ENCODE results near the gene CARD10. TPM values are rescaled to one million over a fixed set of nuclear protein-coding genes. Genes with fewer than 3 reads are reported as not detected.

Gene CARD10
- total RNA-seq: 10 to 100 TPM in 2 of 4 donors, 1 to 10 TPM in 2; 4.0 to 14.0 (median 9.9) TPM

- TF ChIP-seq POLR2A (IDR thresholded peaks at IDR 0.05): no peak
- TF ChIP-seq CTCF (IDR thresholded peaks at IDR 0.05): no peak
- TF ChIP-seq EP300 (IDR thresholded peaks at IDR 0.05): no peak
- no peak for TF ChIP-seq POLR2AphosphoS5 (IDR thresholded peaks at IDR 0.05)
- peak; percentile 63 for ATAC-seq
- Histone ChIP-seq H3K27ac (peak within 1 kb of the TSS in 3 of 4 donors; percentile 57 to 77 (median 70)), H3K4me3 (peak within 1 kb of the TSS; percentile 26 to 61), H3K36me3 (peaks cover 0 to 6% of the 10 kb centered on the region in 2 donors), H3K27me3 (peaks cover 90% of the 10 kb centered on the region), H3K9me3 (no peaks in the 10 kb centered on the region), H3K4me1 (peaks cover 0 to 19% (median 2%) of the 10 kb centered on the region in 3 donors)
- WGBS, 2 donors (ENCODE audit: low coverage in 1 of 2): 27 to 45% methylated on average over 3 to 7 of the region's 99 CpGs
These were observed at the start of gene CARD10 for GRCh38 chr22:37519268-37520195. CARD10 (minus strand) TSS chr22:37519415; CDS start chr22:37519200, 215 bp downstream.

GRCh38 chr22:37568448-37569008 is 49.3 kb upstream of the CARD10 start:
- no peak for ATAC-seq
- Histone ChIP-seq H3K4me3 (no peak overlapping the region), H3K9me3 (no peaks in the 10 kb centered on the region), H3K27me3 (peaks cover 25% of the 10 kb centered on the region), H3K4me1 (peaks cover 0 to 69% (median 32%) of the 10 kb centered on the region in 3 donors), H3K27ac (no peak overlapping the region), H3K36me3 (peaks cover 0 to 29% of the 10 kb centered on the region in 2 donors)
- TF ChIP-seq POLR2A (IDR thresholded peaks at IDR 0.05): no peak
- TF ChIP-seq EP300 (IDR thresholded peaks at IDR 0.05): no peak
- TF ChIP-seq CTCF (IDR thresholded peaks at IDR 0.05): no peak
- no peak for TF ChIP-seq POLR2AphosphoS5 (IDR thresholded peaks at IDR 0.05)
- WGBS, 2 donors (ENCODE audit: low coverage in 1 of 2): 100% methylated on average over 1 of the region's 14 CpGs; no CpG with 5 or more reads in 1 of the 2 donors

GRCh38 chr22:37568012-37568411 is 48.8 kb upstream of the CARD10 start:
- Histone ChIP-seq H3K36me3 (peaks cover 0 to 29% of the 10 kb centered on the region in 2 donors), H3K9me3 (no peaks in the 10 kb centered on the region), H3K27ac (peak overlapping the region in 1 of 4 donors; percentile 63), H3K27me3 (peaks cover 25% of the 10 kb centered on the region), H3K4me1 (peaks cover 0 to 74% (median 34%) of the 10 kb centered on the region in 3 donors), H3K4me3 (no peak overlapping the region)
- TF ChIP-seq CTCF (IDR thresholded peaks at IDR 0.05): no peak
- TF ChIP-seq POLR2A (IDR thresholded peaks at IDR 0.05): no peak
- no peak for TF ChIP-seq POLR2AphosphoS5 (IDR thresholded peaks at IDR 0.05)
- TF ChIP-seq EP300 (IDR thresholded peaks at IDR 0.05): no peak
- 80 to 91% methylated on average over 1 to 7 of the region's 15 CpGs for WGBS, 2 donors (ENCODE audit: low coverage in 1 of 2)
- no peak for ATAC-seq

GRCh38 chr22:37566903-37567798 is 47.9 kb upstream of the CARD10 start:
- Histone ChIP-seq H3K4me1 (peaks cover 0 to 82% (median 41%) of the 10 kb centered on the region in 3 donors), H3K4me3 (no peak overlapping the region), H3K27me3 (peaks cover 31% of the 10 kb centered on the region), H3K9me3 (no peaks in the 10 kb centered on the region), H3K36me3 (peaks cover 0 to 29% of the 10 kb centered on the region in 2 donors), H3K27ac (peak overlapping the region in 3 of 4 donors; percentile 51 to 63 (median 59))
- ATAC-seq: peak; percentile 52
- TF ChIP-seq POLR2AphosphoS5 (IDR thresholded peaks at IDR 0.05) (no peak), CTCF (IDR thresholded peaks at IDR 0.05) (peak in 3 of 4 experiments; percentile 93 to 96 (median 95))
- WGBS, 2 donors (ENCODE audit: low coverage in 1 of 2): 40 to 75% methylated on average over 1 to 5 of the region's 16 CpGs
